Suprapubic skin (tissue), 4 donors: ENCODE results near the gene CSAD. TPM values are rescaled to one million over a fixed set of nuclear protein-coding genes. Genes with fewer than 3 reads are reported as not detected.
A peak's percentile ranks its signal among the peaks of the same experiment; 100 is the strongest.

ENCODE experiments used
- DNase-seq, 2 donors: peaks; one replicate each; pipeline ENCODE4 v3.0.0-alpha.2; 2019; ENCODE audit warnings: low spot score in 2 of 2
- H3K27ac ChIP-seq: fragments of 200-600 bp; sonication (generic); one replicate; pipeline ENCODE4 v1.5.1; 2019
- H3K27me3 ChIP-seq: fragments of 200-600 bp; sonication (generic); one replicate; pipeline ENCODE4 v1.5.1; 2019
- H3K36me3 ChIP-seq: fragments of 200-600 bp; sonication (generic); one replicate; pipeline ENCODE4 v1.5.1; 2019
- H3K4me1 ChIP-seq: fragments of 200-600 bp; sonication (generic); one replicate; pipeline ENCODE4 v1.5.1; 2019
- H3K4me3 ChIP-seq: fragments of 200-600 bp; sonication (generic); one replicate; pipeline ENCODE4 v1.5.1; 2019; ENCODE audit warnings: mild to moderate bottlenecking
- H3K9me3 ChIP-seq: fragments of 200-600 bp; sonication (generic); one replicate; pipeline ENCODE4 v1.5.1; 2019
- EP300 ChIP-seq: sonication (generic); formaldehyde crosslinking; IDR thresholded peaks from one replicate; pipeline ENCODE4 v1.6.1; 2017; ENCODE audit warnings: antibody characterized with exemption
- POLR2A ChIP-seq, 2 donors: fragments of 450-650 bp; IDR thresholded peaks; one replicate each; pipeline ENCODE4 v1.6.1; 2017; ENCODE audit warnings: antibody characterized with exemption in 2 of 2, mild to moderate bottlenecking in 2 of 2, moderate library complexity in 2 of 2
- POLR2AphosphoS5 ChIP-seq, 3 donors: sonication (generic); formaldehyde crosslinking; IDR thresholded peaks; one replicate each; pipeline ENCODE4 v1.6.1; 2017; ENCODE audit warnings: antibody characterized with exemption in 3 of 3
- WGBS: methylation state at CpG from one replicate; pipeline ENCODE4 v1.1.5; 2018; 5-methylcytosine and 5-hydroxymethylcytosine counted together
- total RNA-seq, 4 donors: library from RNA; depleted of rRNA; stranded (reverse); fragments of >200 nt; gene quantifications; one replicate each; pipeline ENCODE4 v1.1.0, GENCODE V29; 2016
- TF ChIP-seq, protein P1 (sequence below), 2 donors: fragments of 200-600 bp in 1 of 2; fragments of 450-650 bp in 1 of 2; sonication (generic) in 1 of 2; IDR thresholded peaks; one replicate each; pipeline ENCODE4 v1.5.1; 2016 to 2019; ENCODE audit warnings: antibody characterized with exemption in 2 of 2, mild to moderate bottlenecking in 1 of 2, moderate library complexity in 1 of 2

Gene CSAD
- total RNA-seq, 4 donors from 2014 or later = 35.6 to 175 (median 56.7) TPM

DNA sequence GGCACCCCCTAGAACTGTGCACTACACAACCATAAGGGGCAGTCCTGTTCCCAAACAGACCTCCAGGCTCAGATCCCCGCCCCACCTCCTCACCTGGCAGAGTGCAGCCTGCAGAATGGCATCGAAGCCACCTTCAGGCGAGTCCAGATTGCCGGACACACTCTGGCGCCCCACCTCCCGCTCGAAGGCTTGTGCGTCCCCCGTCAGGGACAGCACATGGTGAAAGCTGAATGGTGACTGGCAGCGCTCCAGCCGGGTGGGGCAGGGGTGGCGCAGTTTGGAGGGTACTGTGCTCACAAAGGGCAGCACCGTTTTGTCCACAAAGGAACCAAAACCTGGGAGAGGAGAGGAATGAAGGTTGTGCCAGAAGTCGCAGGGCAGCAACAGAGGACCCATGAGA, 15.8 kb upstream of the CSAD start:
- 88% methylated on average over 13 of the region's 14 CpGs for WGBS
- no peak overlapping the region for H3K27ac ChIP-seq
- TF ChIP-seq POLR2AphosphoS5 (IDR thresholded peaks at IDR 0.05) (no peak), EP300 (no peak), POLR2A (IDR thresholded peaks at IDR 0.05) (no peak)
- TF ChIP-seq, protein P1, sequence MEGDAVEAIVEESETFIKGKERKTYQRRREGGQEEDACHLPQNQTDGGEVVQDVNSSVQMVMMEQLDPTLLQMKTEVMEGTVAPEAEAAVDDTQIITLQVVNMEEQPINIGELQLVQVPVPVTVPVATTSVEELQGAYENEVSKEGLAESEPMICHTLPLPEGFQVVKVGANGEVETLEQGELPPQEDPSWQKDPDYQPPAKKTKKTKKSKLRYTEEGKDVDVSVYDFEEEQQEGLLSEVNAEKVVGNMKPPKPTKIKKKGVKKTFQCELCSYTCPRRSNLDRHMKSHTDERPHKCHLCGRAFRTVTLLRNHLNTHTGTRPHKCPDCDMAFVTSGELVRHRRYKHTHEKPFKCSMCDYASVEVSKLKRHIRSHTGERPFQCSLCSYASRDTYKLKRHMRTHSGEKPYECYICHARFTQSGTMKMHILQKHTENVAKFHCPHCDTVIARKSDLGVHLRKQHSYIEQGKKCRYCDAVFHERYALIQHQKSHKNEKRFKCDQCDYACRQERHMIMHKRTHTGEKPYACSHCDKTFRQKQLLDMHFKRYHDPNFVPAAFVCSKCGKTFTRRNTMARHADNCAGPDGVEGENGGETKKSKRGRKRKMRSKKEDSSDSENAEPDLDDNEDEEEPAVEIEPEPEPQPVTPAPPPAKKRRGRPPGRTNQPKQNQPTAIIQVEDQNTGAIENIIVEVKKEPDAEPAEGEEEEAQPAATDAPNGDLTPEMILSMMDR (IDR thresholded peaks at IDR 0.05) = no peak
- peaks cover 6% of the 10 kb centered on the region for H3K36me3 ChIP-seq
- no peak overlapping the region for H3K4me3 ChIP-seq
- no peaks in the 10 kb centered on the region for H3K27me3 ChIP-seq
- H3K4me1 ChIP-seq = peaks cover 8% of the 10 kb centered on the region
- peak in 1 of 2 donors; percentile 75 for DNase-seq
- H3K9me3 ChIP-seq = no peaks in the 10 kb centered on the region

DNA sequence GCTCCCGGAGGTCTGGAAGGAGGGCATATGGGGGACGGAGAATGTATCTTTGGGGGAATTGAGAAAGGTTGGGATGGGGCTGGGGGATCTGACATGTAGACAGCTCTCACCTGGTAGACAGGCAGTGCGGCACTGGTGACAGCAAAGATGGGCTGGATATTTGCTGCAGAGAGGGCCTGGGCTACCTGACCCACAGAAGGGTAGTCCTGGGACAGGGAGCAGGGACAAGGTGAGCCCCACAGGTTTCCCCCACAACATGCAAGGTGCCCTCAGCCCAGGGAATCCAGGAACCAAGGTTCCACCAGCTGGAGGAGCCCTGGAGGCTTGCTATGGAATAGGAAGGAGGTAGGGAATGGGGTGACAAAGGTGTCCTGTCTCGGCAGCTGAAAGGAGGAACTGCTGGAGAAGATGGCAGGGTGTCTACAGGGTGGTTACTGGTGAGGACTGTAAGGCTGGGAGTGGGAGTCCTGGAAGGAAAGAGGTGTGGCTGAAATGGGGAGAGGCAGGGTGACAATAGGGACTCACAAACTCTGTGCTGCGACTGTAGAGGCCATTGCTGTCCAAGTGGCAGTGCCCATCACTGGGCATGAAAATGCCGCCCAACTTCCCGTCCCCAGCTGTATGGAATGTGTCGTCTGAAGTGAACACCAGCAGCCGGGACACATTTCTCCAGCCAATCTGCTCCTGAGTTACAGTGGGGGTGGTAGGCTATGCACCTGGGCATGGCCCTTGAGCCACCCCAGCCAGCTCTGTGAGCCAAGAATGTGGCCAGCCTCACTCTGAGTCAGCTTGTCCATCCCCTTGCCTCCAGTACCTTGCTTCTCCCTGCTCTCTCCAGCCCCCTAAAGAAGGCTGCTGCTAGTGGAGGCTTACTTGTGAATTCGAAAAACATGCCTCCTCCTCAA, 15.0 kb upstream of the CSAD start:
- TF ChIP-seq, protein P1 (IDR thresholded peaks at IDR 0.05) = no peak
- TF ChIP-seq POLR2AphosphoS5 (IDR thresholded peaks at IDR 0.05) (no peak), EP300 (no peak), POLR2A (IDR thresholded peaks at IDR 0.05) (no peak)
- H3K27ac ChIP-seq = no peak overlapping the region
- H3K4me1 ChIP-seq = peaks cover 8% of the 10 kb centered on the region
- no peaks in the 10 kb centered on the region for H3K9me3 ChIP-seq
- 91% methylated on average over 10 of the region's 10 CpGs for WGBS
- DNase-seq = peak in 1 of 2 donors; percentile 53
- no peaks in the 10 kb centered on the region for H3K27me3 ChIP-seq
- H3K4me3 ChIP-seq = no peak overlapping the region
- H3K36me3 ChIP-seq = peaks cover 6% of the 10 kb centered on the region

DNA sequence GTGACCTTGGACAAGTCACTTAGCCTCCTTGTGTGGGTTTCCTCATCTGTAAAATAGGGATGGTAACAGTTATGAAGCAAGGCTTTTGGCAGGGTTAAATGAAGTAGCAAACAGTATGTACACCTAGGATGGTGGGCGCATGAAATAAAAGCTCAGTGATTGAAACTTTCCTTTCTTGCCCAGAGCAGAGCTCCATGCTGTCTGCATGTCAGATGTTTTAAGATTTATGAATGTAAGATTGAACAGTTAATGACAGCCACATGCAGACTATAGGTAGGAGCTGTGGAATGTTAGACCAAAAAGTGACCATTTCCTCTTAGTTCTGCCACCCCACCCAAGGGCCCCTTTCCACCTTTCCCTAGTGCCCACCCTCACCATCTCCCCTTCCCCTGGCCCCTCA, 14.2 kb upstream of the CSAD start:
- H3K36me3 ChIP-seq = peaks cover 6% of the 10 kb centered on the region
- WGBS = 100% methylated on average over 1 of the region's 1 CpG
- no peaks in the 10 kb centered on the region for H3K27me3 ChIP-seq
- H3K9me3 ChIP-seq = no peaks in the 10 kb centered on the region
- no peak overlapping the region for H3K4me3 ChIP-seq
- no peak overlapping the region for H3K27ac ChIP-seq
- TF ChIP-seq, protein P1 (IDR thresholded peaks at IDR 0.05) = no peak
- TF ChIP-seq POLR2A (IDR thresholded peaks at IDR 0.05) = no peak
- no peak for TF ChIP-seq EP300
- TF ChIP-seq POLR2AphosphoS5 (IDR thresholded peaks at IDR 0.05) = no peak
- no peak for DNase-seq
- peaks cover 10% of the 10 kb centered on the region for H3K4me1 ChIP-seq

DNA sequence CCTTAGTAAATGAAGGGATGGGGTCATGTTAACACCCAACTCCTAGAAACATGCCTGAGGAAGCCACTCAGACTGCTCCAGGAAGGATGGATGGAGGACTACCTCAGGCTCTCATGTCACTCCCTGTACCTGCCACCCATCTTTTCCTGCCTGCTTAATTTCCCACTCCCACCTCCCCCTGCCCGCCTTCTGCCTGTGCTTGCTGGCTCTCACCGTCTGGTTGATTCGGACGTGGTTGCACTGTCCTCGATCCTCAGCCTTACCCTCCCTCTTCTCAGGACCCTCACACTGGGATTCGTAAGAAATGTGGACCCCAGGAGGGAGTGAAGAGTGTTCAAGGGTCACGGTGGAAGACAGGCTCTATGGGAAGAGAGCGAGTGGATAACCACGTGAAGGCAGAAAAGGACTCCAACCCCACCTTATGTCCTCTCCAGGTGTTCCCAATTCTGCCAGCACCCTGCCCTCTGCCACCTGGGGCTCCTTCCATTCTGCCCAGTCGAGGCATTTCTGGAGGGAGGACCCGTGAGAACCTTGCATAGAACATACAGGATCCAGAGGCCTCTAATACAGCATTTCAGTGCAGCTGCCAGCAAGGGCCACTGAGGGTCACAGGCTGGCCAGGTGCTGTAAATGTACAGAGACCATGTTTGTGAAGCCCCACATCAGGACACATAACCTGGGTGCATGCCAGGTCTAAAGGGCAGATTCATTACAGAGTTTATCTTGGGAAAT, 13.4 kb upstream of the CSAD start:
- Histone ChIP-seq H3K4me3 (no peak overlapping the region), H3K9me3 (no peaks in the 10 kb centered on the region), H3K27ac (no peak overlapping the region), H3K36me3 (peaks cover 6% of the 10 kb centered on the region), H3K27me3 (no peaks in the 10 kb centered on the region), H3K4me1 (peaks cover 15% of the 10 kb centered on the region)
- no peak for DNase-seq
- 82% methylated on average over 11 of the region's 11 CpGs for WGBS
- TF ChIP-seq POLR2A (IDR thresholded peaks at IDR 0.05) (no peak), POLR2AphosphoS5 (IDR thresholded peaks at IDR 0.05) (no peak), EP300 (no peak)
- TF ChIP-seq, protein P1 (IDR thresholded peaks at IDR 0.05) = no peak

DNA sequence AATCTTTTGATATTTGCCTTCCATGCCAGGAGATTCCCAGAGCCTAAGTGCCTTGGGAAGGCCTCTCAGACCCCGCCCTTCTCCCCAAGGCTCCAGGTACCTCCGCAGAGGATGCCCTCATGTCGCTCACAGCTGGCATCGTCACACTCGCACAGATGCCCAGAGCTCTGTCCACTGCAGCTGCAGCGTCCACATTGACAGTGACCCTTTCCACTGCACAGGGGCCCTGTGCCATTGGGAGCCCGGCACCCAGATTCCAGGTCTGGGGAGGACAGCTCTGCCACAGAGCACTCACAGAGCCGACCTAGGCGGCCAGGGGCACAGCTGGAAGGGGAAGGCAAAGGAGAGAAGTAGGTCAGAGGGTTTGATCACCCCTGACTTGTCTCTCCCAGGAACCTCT, 12.3 kb upstream of the CSAD start:
- Histone ChIP-seq H3K9me3 (no peaks in the 10 kb centered on the region), H3K36me3 (peaks cover 11% of the 10 kb centered on the region), H3K4me1 (peaks cover 14% of the 10 kb centered on the region), H3K4me3 (no peak overlapping the region), H3K27me3 (no peaks in the 10 kb centered on the region), H3K27ac (no peak overlapping the region)
- DNase-seq = peak; percentile 42 to 47
- 83% methylated on average over 4 of the region's 9 CpGs for WGBS
- TF ChIP-seq POLR2AphosphoS5 (IDR thresholded peaks at IDR 0.05) (no peak), EP300 (no peak), POLR2A (IDR thresholded peaks at IDR 0.05) (no peak)
- TF ChIP-seq, protein P1 (IDR thresholded peaks at IDR 0.05) = no peak
